HepG2 (cell line): Measurements from ENCODE around the gene ACACA. TPM values are rescaled to one million over a fixed set of nuclear protein-coding genes. Genes with fewer than 3 reads are reported as not detected.

Experiments
- ATAC-seq: fragments of 200-7000 bp; cut with Tn5 transposase; 3 replicates; pipeline ENCODE4 v1.9.1; 2020; ENCODE audit warnings: mild to moderate bottlenecking, moderate library complexity
- BruUV-seq: library from RNA; stranded (reverse); fragments of 400-500 nt; replicated peaks from 2 replicates; lab custom pipeline; 2021; lab: Mats Ljungman, UMichigan
- CTCF ChIA-PET: fragments of 300-600 bp; formaldehyde crosslinking; extraction: SDS; loops from one replicate; lab custom pipeline; 2021; ENCODE audit warnings: low total read pairs, inconsistent platforms, low intra/inter-chr PET ratio; lab: Yijun Ruan, JAX
- POLR2A ChIA-PET: fragments of 350-600 bp; sonication (Branson Sonifier 250); formaldehyde crosslinking; loops from one replicate; lab custom pipeline; 2020; ENCODE audit warnings: antibody characterized with exemption, inconsistent platforms; lab: Yijun Ruan, JAX
- DNase-seq: peaks from one replicate; pipeline ENCODE4 v3.0.0-alpha.2; 2015; ENCODE audit warnings: low spot score
- FAIRE-seq: peaks from 3 replicates; lab custom pipeline; 2011; peaks lifted over from hg19 to GRCh38; lab: Jason Lieb, UNC
- H2AFZ ChIP-seq: one replicate; pipeline ENCODE4 v1.6.1; 2011; ENCODE audit warnings: low read length, inconsistent platforms
- H3K27ac ChIP-seq: fragments of 300-600 bp; 3 replicates; pipeline ENCODE4 v1.8.0; 2011; ENCODE audit warnings: mixed run types, mild to moderate bottlenecking, mixed read lengths, low read length, inconsistent platforms; ENCODE audit not compliant: insufficient read depth; ENCODE audit errors: extremely low read length
- H3K27me3 ChIP-seq, 2 experiments: fragments of 200-600 bp in 1 of 2; 2 replicates in 1 of 2; 3 replicates in 1 of 2; pipeline versions ENCODE4 v1.6.0 to v1.8.0; 2011; ENCODE audit warnings: low read length in 2 of 2, mild to moderate bottlenecking in 2 of 2, moderate library complexity in 2 of 2, inconsistent platforms in 1 of 2; ENCODE audit not compliant: insufficient read depth in 2 of 2, control insufficient read depth in 1 of 2
- H3K36me3 ChIP-seq, 2 experiments: fragments of 200-600 bp in 1 of 2; replicated peaks in 1 of 2; 2 replicates in 1 of 2; 3 replicates in 1 of 2; pipeline versions ENCODE4 v1.5.1 to v1.8.0; 2011; ENCODE audit warnings: low read length in 2 of 2, inconsistent platforms in 1 of 2; ENCODE audit not compliant: insufficient read depth in 2 of 2, control insufficient read depth in 1 of 2
- H3K4me1 ChIP-seq: 2 replicates; pipeline ENCODE4 v1.5.1; 2012; ENCODE audit warnings: low read length, inconsistent platforms; ENCODE audit not compliant: insufficient read depth
- H3K4me2 ChIP-seq: 2 replicates; pipeline ENCODE4 v1.6.0; 2011; ENCODE audit warnings: low read depth, low read length, inconsistent platforms
- H3K4me3 ChIP-seq, 3 experiments: fragments of 200-600 bp in 1 of 3; sonication (generic), shearing (Covaris generic) in 1 of 3; replicated peaks in 1 of 3; 2 replicates each; pipeline ENCODE4 v1.5.1; 2011 to 2016; ENCODE audit warnings: low read length in 3 of 3, inconsistent platforms in 2 of 3, low read depth in 2 of 3, mild to moderate bottlenecking in 2 of 3, control low read depth in 1 of 3, mixed read lengths in 1 of 3; ENCODE audit not compliant: insufficient read depth in 1 of 3
- H3K79me2 ChIP-seq: one replicate; pipeline ENCODE4 v1.6.1; 2011; ENCODE audit warnings: low read length, inconsistent platforms; ENCODE audit not compliant: insufficient read depth
- H3K9ac ChIP-seq: 2 replicates; pipeline ENCODE4 v1.6.0; 2011; ENCODE audit warnings: mild to moderate bottlenecking, low read depth, low read length, inconsistent platforms; ENCODE audit not compliant: insufficient read depth
- H3K9me3 ChIP-seq: 2 replicates; pipeline ENCODE4 v1.5.1; 2012; ENCODE audit warnings: mild to moderate bottlenecking, low read length
- H4K20me1 ChIP-seq: 2 replicates; pipeline ENCODE4 v1.6.0; 2011; ENCODE audit warnings: inconsistent platforms, mild to moderate bottlenecking, low read length, moderate library complexity; ENCODE audit not compliant: insufficient read depth
- ATF2 ChIP-seq: sonication (generic); formaldehyde crosslinking; IDR thresholded peaks from 2 replicates; pipeline ENCODE4 v1.4.0; 2020; ENCODE audit warnings: missing genetic modification reagents
- CCAR2 ChIP-seq: fragments of 200-400 bp; formaldehyde crosslinking; optimal IDR thresholded peaks from 2 replicates; pipeline ENCODE3; 2018; ENCODE audit warnings: low read depth, mild to moderate bottlenecking, low read length, moderate library complexity
- CENPBD1 ChIP-seq: sonication (generic); formaldehyde crosslinking; IDR thresholded peaks from 2 replicates; pipeline ENCODE4 v1.8.0; 2022; ENCODE audit warnings: missing genetic modification reagents, low read depth, mild to moderate bottlenecking, borderline replicate concordance
- ELF4 ChIP-seq: sonication (generic); formaldehyde crosslinking; IDR thresholded peaks from 2 replicates; pipeline ENCODE4 v1.5.0; 2020; ENCODE audit warnings: missing genetic modification reagents, mild to moderate bottlenecking, moderate library complexity, borderline replicate concordance
- FOXP1 ChIP-seq, 2 experiments: fragments of 450-650 bp in 1 of 2; IDR thresholded peaks; 2 replicates each; pipeline ENCODE4 v1.6.1; 2017 to 2018; ENCODE audit warnings: antibody characterized with exemption in 1 of 2
- JARID2 ChIP-seq: sonication (generic); formaldehyde crosslinking; IDR thresholded peaks from 2 replicates; pipeline ENCODE4 v1.8.1; 2023; ENCODE audit warnings: missing genetic modification reagents, inconsistent platforms; ENCODE audit not compliant: insufficient replicate concordance
- KDM5B ChIP-seq: sonication (generic); formaldehyde crosslinking; IDR thresholded peaks from 2 replicates; pipeline ENCODE4 v1.4.0; 2020; ENCODE audit warnings: missing genetic modification reagents, mild to moderate bottlenecking, borderline replicate concordance
- MBNL3 ChIP-seq: fragments of 250-450 bp; sonication (Bioruptor Pico); conservative IDR thresholded peaks from 2 replicates; pipeline ENCODE4 v1.8.0; 2022; ENCODE audit warnings: mild to moderate bottlenecking, inconsistent platforms
- MYC ChIP-seq: sonication (generic); formaldehyde crosslinking; IDR thresholded peaks from 2 replicates; pipeline ENCODE4 v1.9.0; 2021; ENCODE audit warnings: missing genetic modification reagents, borderline replicate concordance
- ZBTB42 ChIP-seq: sonication (generic); formaldehyde crosslinking; IDR thresholded peaks from 2 replicates; pipeline ENCODE4 v1.5.0; 2020; ENCODE audit warnings: mild to moderate bottlenecking, missing genetic modification reagents
- ZNF17 ChIP-seq: sonication (generic); formaldehyde crosslinking; IDR thresholded peaks from 2 replicates; pipeline ENCODE4 v1.5.0; 2020; ENCODE audit warnings: mild to moderate bottlenecking, missing genetic modification reagents
- ZNF274 ChIP-seq: sonication (generic); formaldehyde crosslinking; IDR thresholded peaks from 2 replicates; pipeline ENCODE4 v1.5.1; 2020; ENCODE audit warnings: mild to moderate bottlenecking, missing genetic modification reagents
- ZNF343 ChIP-seq: sonication (generic); formaldehyde crosslinking; IDR thresholded peaks from 2 replicates; pipeline ENCODE4 v1.4.0; 2020; ENCODE audit warnings: mild to moderate bottlenecking, missing genetic modification reagents
- ZNF616 ChIP-seq: sonication (generic); formaldehyde crosslinking; IDR thresholded peaks from 2 replicates; pipeline ENCODE4 v1.5.0; 2020; ENCODE audit warnings: low read depth, mild to moderate bottlenecking, missing genetic modification reagents
- ZNF839 ChIP-seq: sonication (generic); formaldehyde crosslinking; IDR thresholded peaks from 2 replicates; pipeline ENCODE4 v1.4.0; 2020; ENCODE audit warnings: missing genetic modification reagents, mild to moderate bottlenecking, borderline replicate concordance
- WGBS: methylation state at CpG from one replicate; pipeline ENCODE4 v1.1.6; 2017; ENCODE audit warnings: low lambda C conversion rate; 5-methylcytosine and 5-hydroxymethylcytosine counted together
- in situ Hi-C: cut with HindIII; loops from 2 replicates; pipeline ENCODE4 v1.10.0; 2017; ENCODE audit warnings: low pct_unique_long_range_greater_than_20kb; ENCODE audit not compliant: extremely low pct_ligation_motif_present
- intact Hi-C: fragments of 100-400 bp; cut with micrococcal nuclease; formaldehyde crosslinking; loops from one replicate; pipeline ENCODE4 v1.10.0; 2022; ENCODE audit not compliant: unreplicated experiment
- polyA plus RNA-seq, 8 experiments: library from polyadenylated mRNA; depleted of rRNA in 3 of 8; stranded (reverse) in 7 of 8; unstranded in 1 of 8; fragments of >200 nt; fragmentation: Illumina TruSeq in 4 of 8; extraction: Trizol in 4 of 8; gene quantifications; 2 replicates each; pipeline versions ENCODE4 v1.2.1 to v1.2.3, GENCODE V29; 2011 to 2016; ENCODE audit warnings: low read depth in 4 of 8, missing spikeins in 1 of 8, mixed read lengths in 1 of 8; ENCODE audit not compliant: insufficient read depth in 1 of 8
- total RNA-seq, 5 experiments: library from RNA; depleted of rRNA; stranded (reverse); fragments of >200 nt; fragmentation: Illumina TruSeq; extraction: Trizol; gene quantifications; 2 replicates each; pipeline ENCODE4 v1.2.3, GENCODE V29; 2016; ENCODE audit warnings: low read depth in 1 of 5

The ACACA gene
- total and polyA plus RNA-seq, 2 of the 13 experiments (the other 11 are each of a cell fraction or from before 2014, with no cell fraction given), result 39.2 to 47.2 TPM

DNA sequence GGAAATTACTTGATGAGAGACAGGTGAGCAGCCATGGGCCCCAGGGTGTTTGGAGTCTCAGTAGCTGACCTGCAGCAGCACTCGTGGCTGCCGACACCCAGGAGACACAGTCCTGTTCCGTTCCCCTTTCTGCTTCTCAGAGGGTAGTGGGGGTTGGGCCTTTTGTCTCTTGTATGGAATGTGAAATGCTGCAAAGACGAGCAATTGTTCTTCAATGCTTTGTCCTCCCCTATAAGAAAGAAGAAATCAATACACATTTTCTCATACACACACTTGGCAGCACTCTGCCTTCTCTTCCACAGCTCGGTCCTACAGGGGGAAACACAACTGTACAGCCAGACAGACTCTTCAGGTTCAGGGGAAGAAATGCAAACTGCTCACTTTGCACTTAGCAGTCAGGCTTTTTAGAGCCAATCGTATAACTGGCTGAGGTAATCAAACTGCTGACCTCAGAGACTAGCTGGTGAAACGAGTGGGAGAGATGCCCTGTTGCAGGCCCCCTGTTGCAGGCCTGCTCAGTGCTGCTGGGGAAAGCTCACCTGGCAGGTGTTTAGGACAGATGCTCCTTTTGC is 361.2 kb downstream of the ACACA start:
- in situ Hi-C loops (loop anchor here (10.0 kb wide), 1 partner anchor 151 kb away; no protein-coding TSS in a partner anchor), intact Hi-C loops (loop anchor here (10.0 kb wide), 1 partner anchor 91 kb away; no protein-coding TSS in a partner anchor)
- Histone ChIP-seq H3K9ac (no peak overlapping the region), H3K36me3 (peaks cover 5 to 17% of the 10 kb centered on the region in 2 experiments; a peak in 3 of 5 replicates), H4K20me1 (no peaks in the 10 kb centered on the region), H2AFZ (no peak overlapping the region), H3K79me2 (no peaks in the 10 kb centered on the region), H3K9me3 (no peaks in the 10 kb centered on the region), H3K4me1 (peaks cover 21% of the 10 kb centered on the region), H3K4me2 (no peak overlapping the region), H3K27me3 (no peaks in the 10 kb centered on the region), H3K27ac (no peak overlapping the region), H3K4me3 (no peak overlapping the region)
- no peak for DNase-seq
- TF ChIP-seq ZNF17 (CRISPR knock-in tag) (no peak), MYC (CRISPR knock-in tag) (no peak), ZNF616 (CRISPR knock-in tag) (no peak), CCAR2 (no peak), CENPBD1 (no peak), JARID2 (CRISPR knock-in tag) (no peak), ZNF343 (CRISPR knock-in tag) (no peak), MBNL3 (CRISPR knock-in tag) (no peak), ZNF274 (CRISPR knock-in tag) (no peak), ATF2 (CRISPR knock-in tag) (no peak), KDM5B (CRISPR knock-in tag) (no peak), ZBTB42 (CRISPR knock-in tag) (no peak), FOXP1 (IDR thresholded peaks at IDR 0.05) (no peak), FOXP1 (CRISPR knock-in tag; IDR thresholded peaks at IDR 0.05) (no peak), ZNF839 (CRISPR knock-in tag) (no peak), ELF4 (no peak)
- no peak for FAIRE-seq
- no peak for ATAC-seq
- BruUV-seq, result no TSS peak
- CTCF ChIA-PET, result no interaction called here
- POLR2A ChIA-PET, result no interaction called here
- 94% methylated on average over 7 of the region's 7 CpGs for WGBS
